ENCODE measurements around the gene SIL1.
A peak's percentile ranks its signal among the peaks of the same experiment; 100 is the strongest.

SIL1 gene

GRCh38 chr5:139197710-139198669, at the start of gene SIL1:
SIL1 (minus strand) TSS chr5:139198368; CDS start chr5:139127843, 70,525 bp downstream.
- TF ChIP-seq, protein P1, sequence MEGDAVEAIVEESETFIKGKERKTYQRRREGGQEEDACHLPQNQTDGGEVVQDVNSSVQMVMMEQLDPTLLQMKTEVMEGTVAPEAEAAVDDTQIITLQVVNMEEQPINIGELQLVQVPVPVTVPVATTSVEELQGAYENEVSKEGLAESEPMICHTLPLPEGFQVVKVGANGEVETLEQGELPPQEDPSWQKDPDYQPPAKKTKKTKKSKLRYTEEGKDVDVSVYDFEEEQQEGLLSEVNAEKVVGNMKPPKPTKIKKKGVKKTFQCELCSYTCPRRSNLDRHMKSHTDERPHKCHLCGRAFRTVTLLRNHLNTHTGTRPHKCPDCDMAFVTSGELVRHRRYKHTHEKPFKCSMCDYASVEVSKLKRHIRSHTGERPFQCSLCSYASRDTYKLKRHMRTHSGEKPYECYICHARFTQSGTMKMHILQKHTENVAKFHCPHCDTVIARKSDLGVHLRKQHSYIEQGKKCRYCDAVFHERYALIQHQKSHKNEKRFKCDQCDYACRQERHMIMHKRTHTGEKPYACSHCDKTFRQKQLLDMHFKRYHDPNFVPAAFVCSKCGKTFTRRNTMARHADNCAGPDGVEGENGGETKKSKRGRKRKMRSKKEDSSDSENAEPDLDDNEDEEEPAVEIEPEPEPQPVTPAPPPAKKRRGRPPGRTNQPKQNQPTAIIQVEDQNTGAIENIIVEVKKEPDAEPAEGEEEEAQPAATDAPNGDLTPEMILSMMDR (IDR thresholded peaks at IDR 0.05; ENCODE audit: borderline replicate concordance, control extremely low read depth, extremely low read depth, insufficient read depth, missing control alignments) = no peak
- in situ Hi-C loops (cut with MboI; ENCODE audit: low sequenced_read_pairs, unreplicated experiment) = no loop called here

DNA sequence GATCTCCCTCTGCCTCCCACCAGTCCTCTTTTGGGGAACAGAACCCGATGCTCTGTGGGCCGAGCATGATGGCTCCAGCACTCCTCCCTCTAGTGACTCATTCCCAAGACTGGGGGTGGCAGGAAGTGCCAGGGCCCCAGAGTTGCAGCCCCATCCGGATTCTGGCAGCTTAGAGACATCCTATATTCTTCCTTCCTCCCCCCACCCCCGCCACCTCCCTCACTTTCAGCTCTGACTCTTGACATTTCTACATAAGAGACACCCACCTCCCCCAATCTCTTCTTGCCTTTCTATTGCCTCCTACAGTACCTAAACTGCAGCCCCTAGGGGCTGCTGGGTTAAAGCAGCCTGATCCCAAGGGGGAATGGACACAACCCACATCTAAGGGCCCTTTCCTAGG, 48.2 kb upstream of the SIL1 start:
- DNase-seq (ENCODE audit: low spot score) = peak; percentile 44
- TF ChIP-seq, protein P1 (IDR thresholded peaks at IDR 0.05; ENCODE audit: borderline replicate concordance, control extremely low read depth, extremely low read depth, insufficient read depth, missing control alignments) = no peak
- in situ Hi-C loops (cut with MboI; ENCODE audit: low sequenced_read_pairs, unreplicated experiment) = no loop called here

More at GRCh38 chr5:139197710-139198669, at the start of gene SIL1:
- DNase-seq (ENCODE audit: low spot score) = peak; percentile 97

- DNase-seq (ENCODE audit: low spot score) = no peak
- in situ Hi-C loops (cut with MboI; ENCODE audit: low sequenced_read_pairs, unreplicated experiment) = no loop called here
- TF ChIP-seq, protein P1 (IDR thresholded peaks at IDR 0.05; ENCODE audit: borderline replicate concordance, control extremely low read depth, extremely low read depth, insufficient read depth, missing control alignments) = no peak
Observed at GRCh38 chr5:139245637-139246339, 47.6 kb upstream of the SIL1 start.

GRCh38 chr5:139243425-139243970, 45.3 kb upstream of the SIL1 start:
- in situ Hi-C loops (cut with MboI; ENCODE audit: low sequenced_read_pairs, unreplicated experiment) = no loop called here
- TF ChIP-seq, protein P1 (IDR thresholded peaks at IDR 0.05; ENCODE audit: borderline replicate concordance, control extremely low read depth, extremely low read depth, insufficient read depth, missing control alignments) = no peak
- DNase-seq (ENCODE audit: low spot score) = no peak

- DNase-seq (ENCODE audit: low spot score) = no peak
- in situ Hi-C loops (cut with MboI; ENCODE audit: low sequenced_read_pairs, unreplicated experiment) = no loop called here
- TF ChIP-seq, protein P1 (IDR thresholded peaks at IDR 0.05; ENCODE audit: borderline replicate concordance, control extremely low read depth, extremely low read depth, insufficient read depth, missing control alignments) = no peak
Observed at GRCh38 chr5:139241139-139241538, 43.0 kb upstream of the SIL1 start.

GRCh38 chr5:139236479-139236878, 38.3 kb upstream of the SIL1 start:
- DNase-seq (ENCODE audit: low spot score) = no peak
- TF ChIP-seq, protein P1 (IDR thresholded peaks at IDR 0.05; ENCODE audit: borderline replicate concordance, control extremely low read depth, extremely low read depth, insufficient read depth, missing control alignments) = no peak
- in situ Hi-C loops (cut with MboI; ENCODE audit: low sequenced_read_pairs, unreplicated experiment) = no loop called here
